ENCODE data around the gene SIAE. TPM values are rescaled to one million over a fixed set of nuclear protein-coding genes. Genes with fewer than 3 reads are reported as not detected.

SIAE gene
- polyA plus RNA-seq, 1 of the 3 experiments (the other 2 are of a cell fraction) = 27.9 TPM

DNA sequence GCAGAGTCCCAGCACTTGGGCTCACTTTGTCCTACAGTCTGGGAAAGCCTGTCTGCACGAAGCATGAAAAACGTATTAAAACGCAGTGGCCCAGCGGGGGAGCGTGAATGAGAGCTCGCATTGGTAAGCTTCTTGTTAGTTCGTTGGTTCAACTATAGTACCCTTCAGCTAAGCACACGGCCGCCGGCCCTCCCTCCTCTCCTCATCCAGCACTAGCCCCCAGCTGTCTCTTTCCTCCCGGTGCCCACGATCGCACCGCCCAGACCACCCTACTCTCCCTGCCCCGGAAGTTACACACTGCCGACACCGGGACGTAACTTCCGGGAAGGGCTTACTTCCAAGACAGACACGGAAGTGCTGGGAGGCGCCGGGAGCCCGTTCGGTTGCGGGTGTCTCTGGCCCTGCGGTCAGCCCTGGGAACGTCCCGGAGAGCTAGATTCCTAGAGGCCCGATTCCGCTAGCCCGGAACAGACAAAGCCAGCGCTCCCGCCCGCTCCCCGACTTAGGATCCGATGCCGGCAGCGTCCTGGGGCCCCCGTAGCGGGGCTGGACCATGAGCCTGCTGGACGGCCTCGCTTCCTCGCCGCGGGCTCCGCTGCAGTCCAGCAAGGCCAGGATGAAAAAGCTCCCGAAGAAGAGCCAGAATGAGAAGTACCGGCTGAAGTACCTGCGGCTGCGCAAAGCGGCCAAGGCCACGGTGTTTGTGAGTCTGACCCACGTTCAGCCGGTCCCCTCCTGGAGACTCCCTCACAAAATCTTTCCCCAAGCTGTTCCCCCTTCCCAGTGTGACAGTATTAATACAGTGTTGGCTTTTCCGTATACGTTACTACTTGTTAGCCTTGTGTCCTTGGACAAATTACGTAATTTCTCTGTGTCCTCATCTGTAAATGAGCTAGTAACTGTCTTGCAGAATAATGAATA lies 50.7 kb downstream of the SIAE start, which contains the start of gene TBRG1 (continued):
- TF ChIP-seq, protein P1, sequence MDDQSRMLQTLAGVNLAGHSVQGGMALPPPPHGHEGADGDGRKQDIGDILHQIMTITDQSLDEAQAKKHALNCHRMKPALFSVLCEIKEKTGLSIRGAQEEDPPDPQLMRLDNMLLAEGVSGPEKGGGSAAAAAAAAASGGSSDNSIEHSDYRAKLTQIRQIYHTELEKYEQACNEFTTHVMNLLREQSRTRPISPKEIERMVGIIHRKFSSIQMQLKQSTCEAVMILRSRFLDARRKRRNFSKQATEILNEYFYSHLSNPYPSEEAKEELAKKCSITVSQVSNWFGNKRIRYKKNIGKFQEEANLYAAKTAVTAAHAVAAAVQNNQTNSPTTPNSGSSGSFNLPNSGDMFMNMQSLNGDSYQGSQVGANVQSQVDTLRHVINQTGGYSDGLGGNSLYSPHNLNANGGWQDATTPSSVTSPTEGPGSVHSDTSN (IDR thresholded peaks at IDR 0.05) = no peak

GRCh38 chr11:124618863-124619262 lies 54.7 kb downstream of the SIAE start:
- Histone ChIP-seq H3K4me1 (ENCODE audit: control insufficient read depth in 1 of 2, insufficient read depth in 2 of 2, low read depth in 1 of 2, low read length in 1 of 2) (peaks cover 2 to 9% of the 10 kb centered on the region in 2 experiments; a peak in 3 of 4 replicates), H4K20me1 (ENCODE audit: insufficient read depth) (peaks cover 5% of the 10 kb centered on the region; the same call in 1 of the 2 replicates), H3K9ac (no peak overlapping the region), H3K4me3 (ENCODE audit: low read depth in 2 of 2, low read length in 1 of 2) (no peak overlapping the region), H3F3A (replicated peaks; ENCODE audit: insufficient read depth) (no peaks in the 10 kb centered on the region), H3K9me2 (no peaks in the 10 kb centered on the region), H3K36me3 (replicated peaks in 1 of 2; ENCODE audit: control insufficient read depth in 1 of 2, insufficient read depth in 2 of 2, low read length in 1 of 2) (no peaks in the 10 kb centered on the region), H2AFZ (ENCODE audit: low read depth) (no peak overlapping the region), H3K27ac (ENCODE audit: low read depth in 2 of 2, low read length in 1 of 2) (no peak overlapping the region), H3K79me2 (ENCODE audit: insufficient read depth) (peaks cover 11% of the 10 kb centered on the region), H3K9me3 (no peaks in the 10 kb centered on the region), H3K4me2 (no peak overlapping the region), H3K27me3 (ENCODE audit: insufficient read depth) (peaks cover 34% of the 10 kb centered on the region; the same call in 1 of the 2 replicates)
- CTCF ChIA-PET = interaction anchor here (0.8 to 1.0 kb wide), 2 partner anchors 33 to 219 kb away, joined by 3 read pairs; no protein-coding TSS in a partner anchor
- WGBS (ENCODE audit: low lambda C conversion rate) = 18% methylated on average over 5 of the region's 5 CpGs
- no peak for DNase-seq
- TF ChIP-seq FOSL2 (IDR thresholded peaks at IDR 0.05; ENCODE audit: borderline replicate concordance, low read depth) (no peak), RAD21 (IDR thresholded peaks at IDR 0.05; ENCODE audit: low read length) (no peak), RFX5 (IDR thresholded peaks at IDR 0.05; ENCODE audit: low read length) (no peak), EZH2phosphoT487 (IDR thresholded peaks at IDR 0.05; ENCODE audit: borderline replicate concordance, low read depth) (no peak), FOXM1 (IDR thresholded peaks at IDR 0.05; ENCODE audit: low read depth) (no peak), RXRA (IDR thresholded peaks at IDR 0.05; ENCODE audit: borderline replicate concordance, low read depth) (no peak), REST (IDR thresholded peaks at IDR 0.05; ENCODE audit: low read depth, low read length) (no peak), SIN3A (IDR thresholded peaks at IDR 0.05; ENCODE audit: borderline replicate concordance, low read depth, low read length) (no peak), NFIC (IDR thresholded peaks at IDR 0.05; ENCODE audit: borderline replicate concordance) (no peak)
- TF ChIP-seq, protein P2, sequence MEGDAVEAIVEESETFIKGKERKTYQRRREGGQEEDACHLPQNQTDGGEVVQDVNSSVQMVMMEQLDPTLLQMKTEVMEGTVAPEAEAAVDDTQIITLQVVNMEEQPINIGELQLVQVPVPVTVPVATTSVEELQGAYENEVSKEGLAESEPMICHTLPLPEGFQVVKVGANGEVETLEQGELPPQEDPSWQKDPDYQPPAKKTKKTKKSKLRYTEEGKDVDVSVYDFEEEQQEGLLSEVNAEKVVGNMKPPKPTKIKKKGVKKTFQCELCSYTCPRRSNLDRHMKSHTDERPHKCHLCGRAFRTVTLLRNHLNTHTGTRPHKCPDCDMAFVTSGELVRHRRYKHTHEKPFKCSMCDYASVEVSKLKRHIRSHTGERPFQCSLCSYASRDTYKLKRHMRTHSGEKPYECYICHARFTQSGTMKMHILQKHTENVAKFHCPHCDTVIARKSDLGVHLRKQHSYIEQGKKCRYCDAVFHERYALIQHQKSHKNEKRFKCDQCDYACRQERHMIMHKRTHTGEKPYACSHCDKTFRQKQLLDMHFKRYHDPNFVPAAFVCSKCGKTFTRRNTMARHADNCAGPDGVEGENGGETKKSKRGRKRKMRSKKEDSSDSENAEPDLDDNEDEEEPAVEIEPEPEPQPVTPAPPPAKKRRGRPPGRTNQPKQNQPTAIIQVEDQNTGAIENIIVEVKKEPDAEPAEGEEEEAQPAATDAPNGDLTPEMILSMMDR (IDR thresholded peaks at IDR 0.05) = no peak
- TF ChIP-seq, protein P3, sequence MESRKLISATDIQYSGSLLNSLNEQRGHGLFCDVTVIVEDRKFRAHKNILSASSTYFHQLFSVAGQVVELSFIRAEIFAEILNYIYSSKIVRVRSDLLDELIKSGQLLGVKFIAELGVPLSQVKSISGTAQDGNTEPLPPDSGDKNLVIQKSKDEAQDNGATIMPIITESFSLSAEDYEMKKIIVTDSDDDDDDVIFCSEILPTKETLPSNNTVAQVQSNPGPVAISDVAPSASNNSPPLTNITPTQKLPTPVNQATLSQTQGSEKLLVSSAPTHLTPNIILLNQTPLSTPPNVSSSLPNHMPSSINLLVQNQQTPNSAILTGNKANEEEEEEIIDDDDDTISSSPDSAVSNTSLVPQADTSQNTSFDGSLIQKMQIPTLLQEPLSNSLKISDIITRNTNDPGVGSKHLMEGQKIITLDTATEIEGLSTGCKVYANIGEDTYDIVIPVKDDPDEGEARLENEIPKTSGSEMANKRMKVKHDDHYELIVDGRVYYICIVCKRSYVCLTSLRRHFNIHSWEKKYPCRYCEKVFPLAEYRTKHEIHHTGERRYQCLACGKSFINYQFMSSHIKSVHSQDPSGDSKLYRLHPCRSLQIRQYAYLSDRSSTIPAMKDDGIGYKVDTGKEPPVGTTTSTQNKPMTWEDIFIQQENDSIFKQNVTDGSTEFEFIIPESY (IDR thresholded peaks at IDR 0.05; ENCODE audit: borderline replicate concordance, low read depth) = no peak
- TF ChIP-seq, protein P1 (IDR thresholded peaks at IDR 0.05) = no peak
- POLR2A ChIA-PET = no interaction called here

Data from SK-N-SH (cell line).